ENCODE measurements around the gene PDZRN3. TPM values are rescaled to one million over a fixed set of nuclear protein-coding genes. Genes with fewer than 3 reads are reported as not detected.

PDZRN3 gene
- total and polyA plus RNA-seq, 12 donors = 17.7 to 143 (median 74.6) TPM

- Histone ChIP-seq H3K27me3 (no peaks in the 10 kb centered on the region), H3K27ac (no peak overlapping the region), H3K4me3 (no peak overlapping the region), H3K36me3 (peaks cover 0 to 72% (median 6%) of the 10 kb centered on the region in 9 donors), H3K9me3 (no peaks in the 10 kb centered on the region), H3K4me1 (peaks cover 6 to 20% (median 7%) of the 10 kb centered on the region in 9 donors)
- no peak for DNase-seq
- no peak for ATAC-seq
- no peak for TF ChIP-seq CTCF (IDR thresholded peaks at IDR 0.05)
- 67 to 68% methylated on average over 3 of the region's 3 CpGs for WGBS, 2 donors
- intact Hi-C loops (cut with DNase I) = no loop called here
These were observed 225.6 kb downstream of the PDZRN3 start for GRCh38 chr3:73399106-73399505.

GRCh38 chr3:73398084-73398483 lies 226.7 kb downstream of the PDZRN3 start:
- Histone ChIP-seq H3K36me3 (peaks cover 0 to 62% (median 6%) of the 10 kb centered on the region in 9 donors), H3K4me3 (no peak overlapping the region), H3K27ac (no peak overlapping the region), H3K4me1 (peaks cover 6 to 18% (median 7%) of the 10 kb centered on the region in 9 donors), H3K9me3 (no peaks in the 10 kb centered on the region), H3K27me3 (no peaks in the 10 kb centered on the region)
- DNase-seq (no peak), ATAC-seq (no peak)
- intact Hi-C loops (cut with DNase I) = no loop called here
- TF ChIP-seq CTCF (IDR thresholded peaks at IDR 0.05) = no peak
- WGBS, 2 donors = 79 to 80% methylated on average over 8 of the region's 8 CpGs

GRCh38 chr3:73394240-73394639 lies 230.5 kb downstream of the PDZRN3 start:
- TF ChIP-seq CTCF (IDR thresholded peaks at IDR 0.05) = no peak
- intact Hi-C loops (cut with DNase I) = no loop called here
- Histone ChIP-seq H3K4me1 (no peaks in the 10 kb centered on the region), H3K9me3 (no peaks in the 10 kb centered on the region), H3K27ac (no peak overlapping the region), H3K36me3 (peaks cover 0 to 69% (median 8%) of the 10 kb centered on the region in 9 donors), H3K27me3 (no peaks in the 10 kb centered on the region), H3K4me3 (no peak overlapping the region)
- no peak for DNase-seq
- 66 to 69% methylated on average over 5 of the region's 5 CpGs for WGBS, 2 donors
- ATAC-seq = no peak

- Histone ChIP-seq H3K27me3 (no peaks in the 10 kb centered on the region), H3K27ac (no peak overlapping the region), H3K4me1 (no peaks in the 10 kb centered on the region), H3K36me3 (peaks cover 0 to 75% (median 9%) of the 10 kb centered on the region in 9 donors), H3K9me3 (no peaks in the 10 kb centered on the region), H3K4me3 (no peak overlapping the region)
- intact Hi-C loops (cut with DNase I) = no loop called here
- DNase-seq = no peak
- 84 to 87% methylated on average over 9 of the region's 9 CpGs for WGBS, 2 donors
- ATAC-seq = no peak
- TF ChIP-seq CTCF (IDR thresholded peaks at IDR 0.05) = no peak
These were observed 231.7 kb downstream of the PDZRN3 start for GRCh38 chr3:73393005-73393404.
